ENCODE results near the gene FAM131B. TPM values are rescaled to one million over a fixed set of nuclear protein-coding genes. Genes with fewer than 3 reads are reported as not detected.

FAM131B gene
- total and polyA plus RNA-seq, 7 donors: under 0.01 to 15.7 (median 6.4) TPM

- no peak for TF ChIP-seq CTCF (IDR thresholded peaks at IDR 0.05)
- no peak for TF ChIP-seq POLR2AphosphoS5 (IDR thresholded peaks at IDR 0.05)
- TF ChIP-seq EP300 (IDR thresholded peaks at IDR 0.05): no peak
- no peak for TF ChIP-seq POLR2A (IDR thresholded peaks at IDR 0.05)
- Histone ChIP-seq H3K9me3 (no peaks in the 10 kb centered on the region), H3K4me1 (peaks cover 0 to 9% (median 8%) of the 10 kb centered on the region in 4 donors), H3K27ac (no peak overlapping the region), H3K4me3 (no peak overlapping the region), H3K27me3 (peaks cover 0 to 4% (median 0%) of the 10 kb centered on the region in 3 donors), H3K36me3 (no peaks in the 10 kb centered on the region)
- intact Hi-C loops (cut with DNase I): no loop called here
- WGBS, 2 donors: 53 to 67% methylated on average over 1 of the region's 1 CpG
- no peak for DNase-seq
Observed at GRCh38 chr7:143334244-143334643, 28.3 kb downstream of the FAM131B start.

GRCh38 chr7:143331179-143331801 is 31.2 kb downstream of the FAM131B start:
- TF ChIP-seq CTCF (IDR thresholded peaks at IDR 0.05): no peak
- TF ChIP-seq POLR2AphosphoS5 (IDR thresholded peaks at IDR 0.05): peak in 1 of 4 donors; percentile 17
- TF ChIP-seq EP300 (IDR thresholded peaks at IDR 0.05): no peak
- H3K27ac ChIP-seq: peak overlapping the region in 3 of 4 donors; percentile 13 to 68 (median 65)
- intact Hi-C loops (cut with DNase I): no loop called here
- no peak for DNase-seq
- 80 to 85% methylated on average over 8 of the region's 8 CpGs for WGBS, 2 donors
- no peaks in the 10 kb centered on the region for H3K36me3 ChIP-seq
- H3K4me3 ChIP-seq: no peak overlapping the region
- no peaks in the 10 kb centered on the region for H3K27me3 ChIP-seq
- peaks cover 0 to 9% (median 8%) of the 10 kb centered on the region in 4 donors for H3K4me1 ChIP-seq
- H3K9me3 ChIP-seq: no peaks in the 10 kb centered on the region

GRCh38 chr7:143329471-143330170 is 32.9 kb downstream of the FAM131B start:
- Histone ChIP-seq H3K36me3 (no peaks in the 10 kb centered on the region), H3K27ac (no peak overlapping the region), H3K4me3 (no peak overlapping the region), H3K4me1 (peaks cover 0 to 9% (median 8%) of the 10 kb centered on the region in 4 donors), H3K27me3 (no peaks in the 10 kb centered on the region), H3K9me3 (no peaks in the 10 kb centered on the region)
- intact Hi-C loops (cut with DNase I): no loop called here
- TF ChIP-seq POLR2A (IDR thresholded peaks at IDR 0.05): no peak
- TF ChIP-seq CTCF (IDR thresholded peaks at IDR 0.05): no peak
- TF ChIP-seq POLR2AphosphoS5 (IDR thresholded peaks at IDR 0.05): no peak
- no peak for TF ChIP-seq EP300 (IDR thresholded peaks at IDR 0.05)
- DNase-seq: no peak
- WGBS, 2 donors: 90 to 93% methylated on average over 10 of the region's 10 CpGs

- intact Hi-C loops (cut with DNase I): no loop called here
- H3K9me3 ChIP-seq: no peaks in the 10 kb centered on the region
- 90 to 93% methylated on average over 5 of the region's 5 CpGs for WGBS, 2 donors
- H3K36me3 ChIP-seq: no peaks in the 10 kb centered on the region
- no peak overlapping the region for H3K4me3 ChIP-seq
- no peak overlapping the region for H3K27ac ChIP-seq
- H3K27me3 ChIP-seq: no peaks in the 10 kb centered on the region
- DNase-seq: no peak
- no peak for TF ChIP-seq POLR2AphosphoS5 (IDR thresholded peaks at IDR 0.05)
- TF ChIP-seq EP300 (IDR thresholded peaks at IDR 0.05): no peak
- no peak for TF ChIP-seq CTCF (IDR thresholded peaks at IDR 0.05)
- TF ChIP-seq POLR2A (IDR thresholded peaks at IDR 0.05): no peak
- peaks cover 0 to 9% (median 8%) of the 10 kb centered on the region in 4 donors for H3K4me1 ChIP-seq
Observed at GRCh38 chr7:143327903-143328302, 34.6 kb downstream of the FAM131B start.
